Osteoblast (primary cell): ENCODE measurements around the gene SLC10A1. TPM values are rescaled to one million over a fixed set of nuclear protein-coding genes. Genes with fewer than 3 reads are reported as not detected.

Experiments
- DNase-seq: peaks from one replicate; pipeline ENCODE4 v3.0.0; 2011; ENCODE audit warnings: low spot score, mixed read lengths; ENCODE audit not compliant: insufficient read length; ENCODE audit errors: missing footprints
- H2AFZ ChIP-seq: 2 replicates; pipeline ENCODE4 v1.6.0; 2011; ENCODE audit warnings: mild to moderate bottlenecking, low read length
- H3K27ac ChIP-seq: 2 replicates; pipeline ENCODE4 v1.5.1; 2011; ENCODE audit warnings: mild to moderate bottlenecking, low read depth, low read length, moderate library complexity
- H3K27me3 ChIP-seq: 2 replicates; pipeline ENCODE4 v1.6.0; 2012; ENCODE audit warnings: mild to moderate bottlenecking, control low read depth, inconsistent platforms, low read length, moderate library complexity; ENCODE audit not compliant: insufficient read depth
- H3K36me3 ChIP-seq: 2 replicates; pipeline ENCODE4 v1.5.1; 2011; ENCODE audit warnings: mild to moderate bottlenecking, low read length, control low read depth, moderate library complexity; ENCODE audit not compliant: insufficient read depth
- H3K4me1 ChIP-seq: 2 replicates; pipeline ENCODE4 v1.5.1; 2011; ENCODE audit warnings: mild to moderate bottlenecking, low read length, control low read depth, moderate library complexity; ENCODE audit not compliant: insufficient read depth
- H3K4me2 ChIP-seq: 2 replicates; pipeline ENCODE4 v1.6.0; 2011; ENCODE audit warnings: mild to moderate bottlenecking, low read length; ENCODE audit not compliant: insufficient read depth
- H3K4me3 ChIP-seq: fragments of 200-600 bp; sonication (generic); 3 replicates; pipeline ENCODE4 v1.5.1; 2012; ENCODE audit warnings: mild to moderate bottlenecking, low read length, inconsistent platforms; ENCODE audit not compliant: insufficient read depth
- H3K79me2 ChIP-seq: 2 replicates; pipeline ENCODE4 v1.6.0; 2012; ENCODE audit warnings: mild to moderate bottlenecking, low read length, control low read depth, inconsistent platforms; ENCODE audit not compliant: insufficient read depth
- H3K9me3 ChIP-seq: 2 replicates; pipeline ENCODE4 v1.5.1; 2011; ENCODE audit warnings: low read depth, low read length, control low read depth
- H4K20me1 ChIP-seq: 2 replicates; pipeline ENCODE4 v1.6.0; 2012; ENCODE audit warnings: mild to moderate bottlenecking, low read length, control low read depth; ENCODE audit not compliant: insufficient read depth
- CTCF ChIP-seq: IDR thresholded peaks from 2 replicates; pipeline ENCODE4 v1.5.1; 2011; ENCODE audit warnings: mild to moderate bottlenecking, low read depth, low read length, moderate library complexity; ENCODE audit errors: extremely low read depth
- total RNA-seq: library from RNA; depleted of rRNA; stranded (reverse); fragments of >200 nt; gene quantifications from 2 replicates; pipeline ENCODE4 v1.2.3, GENCODE V29; 2012

The SLC10A1 gene
- total RNA-seq, 1 donor, result not detected

GRCh38 chr14:69786603-69787002 is 10.4 kb downstream of the SLC10A1 start:
- DNase-seq, result no peak
- Histone ChIP-seq H3K4me3 (no peak overlapping the region), H3K9me3 (no peaks in the 10 kb centered on the region), H2AFZ (no peak overlapping the region), H3K27ac (no peak overlapping the region), H3K4me2 (no peak overlapping the region), H3K27me3 (no peaks in the 10 kb centered on the region), H3K36me3 (no peaks in the 10 kb centered on the region), H4K20me1 (peaks cover 3% of the 10 kb centered on the region), H3K79me2 (no peaks in the 10 kb centered on the region), H3K4me1 (no peaks in the 10 kb centered on the region)
- TF ChIP-seq CTCF, result no peak

- no peak overlapping the region for H3K27ac ChIP-seq
- H3K4me1 ChIP-seq, result no peaks in the 10 kb centered on the region
- H3K36me3 ChIP-seq, result peaks cover 5% of the 10 kb centered on the region
- no peak overlapping the region for H3K4me2 ChIP-seq
- no peak overlapping the region for H3K4me3 ChIP-seq
- no peaks in the 10 kb centered on the region for H3K27me3 ChIP-seq
- no peak for TF ChIP-seq CTCF
- peaks cover 3% of the 10 kb centered on the region for H4K20me1 ChIP-seq
- no peaks in the 10 kb centered on the region for H3K9me3 ChIP-seq
- no peak for DNase-seq
- no peaks in the 10 kb centered on the region for H3K79me2 ChIP-seq
- no peak overlapping the region for H2AFZ ChIP-seq
Measured at GRCh38 chr14:69784942-69785341, 12.1 kb downstream of the SLC10A1 start.

GRCh38 chr14:69780952-69781351 is 16.1 kb downstream of the SLC10A1 start:
- Histone ChIP-seq H4K20me1 (peaks cover 9% of the 10 kb centered on the region), H3K9me3 (no peaks in the 10 kb centered on the region), H3K4me1 (no peaks in the 10 kb centered on the region), H3K79me2 (peaks cover 1% of the 10 kb centered on the region), H3K27ac (no peak overlapping the region), H3K27me3 (no peaks in the 10 kb centered on the region), H3K36me3 (peaks cover 38% of the 10 kb centered on the region), H2AFZ (no peak overlapping the region), H3K4me3 (no peak overlapping the region), H3K4me2 (no peak overlapping the region)
- no peak for TF ChIP-seq CTCF
- DNase-seq, result no peak

- H3K79me2 ChIP-seq, result peaks cover 2% of the 10 kb centered on the region
- H3K4me1 ChIP-seq, result no peaks in the 10 kb centered on the region
- peaks cover 17% of the 10 kb centered on the region for H4K20me1 ChIP-seq
- H3K27ac ChIP-seq, result no peak overlapping the region
- no peak overlapping the region for H2AFZ ChIP-seq
- H3K36me3 ChIP-seq, result peaks cover 46% of the 10 kb centered on the region
- DNase-seq, result no peak
- no peak overlapping the region for H3K4me3 ChIP-seq
- no peaks in the 10 kb centered on the region for H3K9me3 ChIP-seq
- TF ChIP-seq CTCF, result no peak
- H3K27me3 ChIP-seq, result no peaks in the 10 kb centered on the region
- no peak overlapping the region for H3K4me2 ChIP-seq
Measured at GRCh38 chr14:69780092-69780491, 16.9 kb downstream of the SLC10A1 start.
